ENCODE results near the gene STARD3.

DNA sequence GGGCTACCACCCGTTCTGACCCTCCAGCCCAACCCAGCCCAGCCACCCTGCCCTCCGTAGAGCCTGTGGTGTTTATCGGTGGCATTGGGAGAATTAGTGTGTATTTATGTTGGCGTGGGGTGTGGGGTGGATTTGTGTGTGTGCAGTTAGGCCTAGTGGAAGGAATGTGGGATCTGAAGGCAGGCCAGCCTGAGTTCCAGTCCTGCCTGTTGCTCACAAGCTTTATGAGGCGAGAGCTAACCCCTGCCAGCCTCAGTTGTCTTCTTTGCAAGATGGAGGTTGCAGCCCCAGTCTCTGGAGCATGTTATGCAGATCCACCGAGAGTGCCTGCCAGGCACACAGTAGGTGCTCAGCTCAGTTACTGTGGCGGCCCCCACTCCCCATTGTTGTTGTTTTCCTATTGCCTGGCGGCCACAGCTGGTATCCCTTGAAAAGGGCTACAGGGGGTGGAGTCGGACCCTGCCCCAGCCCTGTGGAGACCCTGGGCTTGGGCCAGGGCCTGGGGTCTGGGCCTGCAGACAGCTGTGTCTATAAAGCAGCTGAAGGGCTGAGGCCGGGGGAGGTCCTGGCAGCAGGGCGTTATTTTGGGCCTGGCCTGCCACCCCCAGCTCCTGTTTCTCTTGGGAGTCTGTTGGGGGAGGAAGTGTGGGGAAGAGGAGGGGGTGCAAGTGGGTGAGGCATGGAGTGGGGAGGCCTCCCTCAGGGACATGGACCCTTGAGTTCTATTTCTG is 68.0 kb downstream of the STARD3 start:
- no peak for TF ChIP-seq ZNF724P (CRISPR knock-in tag; IDR thresholded peaks at IDR 0.05; ENCODE audit: borderline replicate concordance)
- no peak for TF ChIP-seq EZH2 (conservative IDR thresholded peaks at IDR 0.05; ENCODE audit: low read depth, low read length)
- no peak for TF ChIP-seq ZFP62 (CRISPR knock-in tag; IDR thresholded peaks at IDR 0.05)
- TF ChIP-seq, protein P1, sequence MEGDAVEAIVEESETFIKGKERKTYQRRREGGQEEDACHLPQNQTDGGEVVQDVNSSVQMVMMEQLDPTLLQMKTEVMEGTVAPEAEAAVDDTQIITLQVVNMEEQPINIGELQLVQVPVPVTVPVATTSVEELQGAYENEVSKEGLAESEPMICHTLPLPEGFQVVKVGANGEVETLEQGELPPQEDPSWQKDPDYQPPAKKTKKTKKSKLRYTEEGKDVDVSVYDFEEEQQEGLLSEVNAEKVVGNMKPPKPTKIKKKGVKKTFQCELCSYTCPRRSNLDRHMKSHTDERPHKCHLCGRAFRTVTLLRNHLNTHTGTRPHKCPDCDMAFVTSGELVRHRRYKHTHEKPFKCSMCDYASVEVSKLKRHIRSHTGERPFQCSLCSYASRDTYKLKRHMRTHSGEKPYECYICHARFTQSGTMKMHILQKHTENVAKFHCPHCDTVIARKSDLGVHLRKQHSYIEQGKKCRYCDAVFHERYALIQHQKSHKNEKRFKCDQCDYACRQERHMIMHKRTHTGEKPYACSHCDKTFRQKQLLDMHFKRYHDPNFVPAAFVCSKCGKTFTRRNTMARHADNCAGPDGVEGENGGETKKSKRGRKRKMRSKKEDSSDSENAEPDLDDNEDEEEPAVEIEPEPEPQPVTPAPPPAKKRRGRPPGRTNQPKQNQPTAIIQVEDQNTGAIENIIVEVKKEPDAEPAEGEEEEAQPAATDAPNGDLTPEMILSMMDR (CRISPR knock-in tag; IDR thresholded peaks at IDR 0.05): peak; percentile 27
- TF ChIP-seq HMG20A (CRISPR knock-in tag; IDR thresholded peaks at IDR 0.05; ENCODE audit: borderline replicate concordance): no peak

All from HepG2 (cell line).